Measurements from ENCODE around the gene AIG1. TPM values are rescaled to one million over a fixed set of nuclear protein-coding genes. Genes with fewer than 3 reads are reported as not detected.
"Not testable (repeated sequence)": the region's sequence is repeated elsewhere in the genome, so short reads cannot be mapped to it uniquely, and the experiment has no call there.

Gene AIG1
- total RNA-seq, 6 experiments from 2014 or later = 50.7 to 70.5 (median 52.5) TPM

DNA sequence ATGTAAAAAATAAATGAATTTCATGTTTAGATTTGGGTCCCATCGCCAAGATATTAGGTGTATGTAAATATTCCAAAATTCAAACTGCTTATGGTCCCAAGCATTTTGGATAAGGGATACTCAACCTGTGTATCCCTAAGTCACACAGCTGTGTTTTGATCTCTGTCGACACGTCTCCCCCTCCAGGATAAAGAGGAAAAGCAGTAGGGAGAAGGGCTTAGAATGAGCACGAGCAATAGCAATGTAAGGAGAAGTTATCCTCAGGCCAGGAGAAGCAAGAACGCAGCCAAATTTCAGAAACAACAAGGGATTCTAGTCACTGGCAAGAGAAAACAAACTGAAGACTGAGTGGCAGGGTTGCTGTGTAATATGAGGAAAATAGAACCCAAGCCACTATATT is 181.2 kb downstream of the AIG1 start:
- H3K27me3 Mint-ChIP-seq (ENCODE audit: insufficient read depth) = no peaks in the 10 kb centered on the region; the same call in 1 of the 2 replicates
- H3K4me1 Mint-ChIP-seq (ENCODE audit: low read depth) = no peaks in the 10 kb centered on the region
- H3K4me3 Mint-ChIP-seq = no peak overlapping the region
- peaks cover 12% of the 10 kb centered on the region for H3K36me3 Mint-ChIP-seq (ENCODE audit: low read depth)
- no peak for DNase-seq
- no peaks in the 10 kb centered on the region; the same call in 1 of the 2 replicates for H3K9me3 Mint-ChIP-seq
- H3K27ac Mint-ChIP-seq = no peak overlapping the region
- TF ChIP-seq CTCF (IDR thresholded peaks at IDR 0.05) = no peak

DNA sequence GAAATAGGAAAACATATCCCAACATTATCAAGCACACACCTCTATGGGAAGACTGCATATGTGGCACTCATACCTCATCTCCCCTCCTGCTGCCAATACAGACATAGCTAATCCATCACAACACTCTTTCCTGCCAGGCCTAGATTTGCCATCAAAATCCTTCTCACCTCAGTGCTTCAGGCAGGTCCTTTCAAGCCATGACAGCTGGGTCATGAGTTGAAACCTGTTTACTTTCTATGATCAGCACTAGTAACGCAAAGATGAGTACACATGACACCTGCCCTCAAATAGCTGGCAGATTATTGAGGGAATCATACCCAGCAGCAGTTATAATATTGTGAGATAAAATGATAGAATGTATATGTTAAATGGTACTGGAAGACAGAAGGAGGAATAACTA is 183.1 kb downstream of the AIG1 start:
- no peak for DNase-seq
- H3K4me3 Mint-ChIP-seq = no peak overlapping the region
- H3K36me3 Mint-ChIP-seq (ENCODE audit: low read depth) = peaks cover 7% of the 10 kb centered on the region; the same call in 1 of the 2 replicates
- no peak overlapping the region for H3K27ac Mint-ChIP-seq
- H3K27me3 Mint-ChIP-seq (ENCODE audit: insufficient read depth) = no peaks in the 10 kb centered on the region; the same call in 1 of the 2 replicates
- no peaks in the 10 kb centered on the region; the same call in 1 of the 2 replicates for H3K9me3 Mint-ChIP-seq
- no peaks in the 10 kb centered on the region for H3K4me1 Mint-ChIP-seq (ENCODE audit: low read depth)
- no peak for TF ChIP-seq CTCF (IDR thresholded peaks at IDR 0.05)

- H3K27ac Mint-ChIP-seq = no peak overlapping the region
- H3K27me3 Mint-ChIP-seq (ENCODE audit: insufficient read depth) = no peaks in the 10 kb centered on the region
- no peak for TF ChIP-seq CTCF (IDR thresholded peaks at IDR 0.05)
Measured at GRCh38 chr6:143245656-143246055, 185.0 kb downstream of the AIG1 start.

GRCh38 chr6:143246166-143246775 is 185.6 kb downstream of the AIG1 start:
- not testable (repeated sequence) for H3K4me3 Mint-ChIP-seq; H3K27ac Mint-ChIP-seq; H3K9me3 Mint-ChIP-seq; H3K36me3 Mint-ChIP-seq (ENCODE audit: low read depth); H3K27me3 Mint-ChIP-seq (ENCODE audit: insufficient read depth); DNase-seq; H3K4me1 Mint-ChIP-seq (ENCODE audit: low read depth)

More at GRCh38 chr6:143245656-143246055, 185.0 kb downstream of the AIG1 start:
- no peak for DNase-seq
- Mint-ChIP-seq H3K4me1 (ENCODE audit: low read depth) (no peaks in the 10 kb centered on the region), H3K9me3 (no peaks in the 10 kb centered on the region; the same call in 1 of the 2 replicates), H3K36me3 (ENCODE audit: low read depth) (peaks cover 7% of the 10 kb centered on the region; the same call in 1 of the 2 replicates), H3K4me3 (no peak overlapping the region)

- DNase-seq = no peak
- Mint-ChIP-seq H3K36me3 (ENCODE audit: low read depth) (peaks cover 12% of the 10 kb centered on the region; the same call in 1 of the 2 replicates), H3K27me3 (ENCODE audit: insufficient read depth) (no peaks in the 10 kb centered on the region), H3K4me1 (ENCODE audit: low read depth) (no peaks in the 10 kb centered on the region), H3K4me3 (no peak overlapping the region), H3K27ac (no peak overlapping the region), H3K9me3 (no peaks in the 10 kb centered on the region; the same call in 1 of the 2 replicates)
- no peak for TF ChIP-seq CTCF (IDR thresholded peaks at IDR 0.05)
Measured at GRCh38 chr6:143247586-143247985, 186.9 kb downstream of the AIG1 start.

DNA sequence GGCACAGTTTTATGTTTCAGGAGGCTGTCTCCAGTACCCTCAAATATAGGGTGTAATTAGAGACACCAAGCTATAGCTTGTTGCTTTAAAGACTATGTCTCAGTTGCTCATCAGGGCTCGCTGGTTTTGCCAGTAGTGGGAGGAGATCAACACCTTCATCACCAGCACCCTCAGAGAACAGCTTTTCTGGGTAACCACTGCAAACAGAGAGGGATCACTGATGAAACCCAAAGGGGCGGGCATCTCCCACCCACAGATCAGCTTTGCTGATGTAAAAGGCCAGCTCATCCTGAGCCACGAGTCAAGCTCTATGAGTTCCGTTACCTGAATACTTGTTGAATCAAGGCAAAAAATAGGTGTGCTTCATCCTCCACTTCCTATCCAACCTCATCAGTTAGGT is 187.7 kb downstream of the AIG1 start:
- peaks cover 12% of the 10 kb centered on the region; the same call in 1 of the 2 replicates for H3K36me3 Mint-ChIP-seq (ENCODE audit: low read depth)
- H3K4me1 Mint-ChIP-seq (ENCODE audit: low read depth) = peaks cover 5% of the 10 kb centered on the region
- no peak for DNase-seq
- H3K27ac Mint-ChIP-seq = no peak overlapping the region
- no peaks in the 10 kb centered on the region; the same call in 1 of the 2 replicates for H3K9me3 Mint-ChIP-seq
- no peak for TF ChIP-seq CTCF (IDR thresholded peaks at IDR 0.05)
- no peak overlapping the region for H3K4me3 Mint-ChIP-seq
- H3K27me3 Mint-ChIP-seq (ENCODE audit: insufficient read depth) = no peaks in the 10 kb centered on the region

Data from HFFc6 (cell line).